Left ventricle myocardium inferior (tissue), 1 donor: ENCODE data around the gene CXCL16. TPM values are rescaled to one million over a fixed set of nuclear protein-coding genes. Genes with fewer than 3 reads are reported as not detected.
"Not testable (repeated sequence)": the region's sequence is repeated elsewhere in the genome, so short reads cannot be mapped to it uniquely, and the experiment has no call there.

ENCODE experiments used
- DNase-seq: peaks from one replicate; pipeline ENCODE4 v3.0.0-alpha.2; 2020
- H3K27ac ChIP-seq: fragments of 200-600 bp; replicated peaks from 2 replicates; pipeline ENCODE4 v1.8.0; 2021
- H3K27me3 ChIP-seq: fragments of 200-600 bp; 2 replicates; pipeline ENCODE4 v1.8.0; 2021; ENCODE audit warnings: low read depth
- H3K36me3 ChIP-seq: fragments of 200-600 bp; 2 replicates; pipeline ENCODE4 v1.8.0; 2021
- H3K4me1 ChIP-seq: fragments of 200-600 bp; 2 replicates; pipeline ENCODE4 v1.8.0; 2021
- H3K4me3 ChIP-seq: fragments of 200-600 bp; 2 replicates; pipeline ENCODE4 v1.8.0; 2021; ENCODE audit warnings: mild to moderate bottlenecking, moderate library complexity
- H3K9me3 ChIP-seq: fragments of 200-600 bp; replicated peaks from 2 replicates; pipeline ENCODE4 v1.8.0; 2021
- intact Hi-C: fragments of 100-400 bp; cut with micrococcal nuclease; formaldehyde crosslinking; loops from one replicate; pipeline ENCODE4 v1.11.0; 2022
- total RNA-seq: library from RNA; stranded (reverse); fragmentation: NEBNext Ultra II Directional; extraction: Animal tissue kit (Norgen Biotek cat#: 25700); gene quantifications from one replicate; pipeline ENCODE4 v1.2.1, GENCODE V29; 2021
- TF ChIP-seq, protein P1 (sequence below): fragments of 200-600 bp; IDR thresholded peaks from 2 replicates; pipeline ENCODE4 v1.8.0; 2021; ENCODE audit warnings: antibody characterized with exemption, mild to moderate bottlenecking, borderline replicate concordance
- donor health status: DM: no; HTN: yes; CAD: no; lungs with severe emphysema.

Gene CXCL16
- total RNA-seq, 1 donor from 2014 or later = 3.1 TPM

- Histone ChIP-seq H3K4me1 (peaks cover 27% of the 10 kb centered on the region), H3K36me3 (no peaks in the 10 kb centered on the region), H3K9me3 (no peaks in the 10 kb centered on the region), H3K27me3 (no peaks in the 10 kb centered on the region), H3K27ac (peak within 1 kb of the TSS; percentile 85), H3K4me3 (peak within 1 kb of the TSS; percentile 84)
- DNase-seq = peak; percentile 98
- TF ChIP-seq, protein P1, sequence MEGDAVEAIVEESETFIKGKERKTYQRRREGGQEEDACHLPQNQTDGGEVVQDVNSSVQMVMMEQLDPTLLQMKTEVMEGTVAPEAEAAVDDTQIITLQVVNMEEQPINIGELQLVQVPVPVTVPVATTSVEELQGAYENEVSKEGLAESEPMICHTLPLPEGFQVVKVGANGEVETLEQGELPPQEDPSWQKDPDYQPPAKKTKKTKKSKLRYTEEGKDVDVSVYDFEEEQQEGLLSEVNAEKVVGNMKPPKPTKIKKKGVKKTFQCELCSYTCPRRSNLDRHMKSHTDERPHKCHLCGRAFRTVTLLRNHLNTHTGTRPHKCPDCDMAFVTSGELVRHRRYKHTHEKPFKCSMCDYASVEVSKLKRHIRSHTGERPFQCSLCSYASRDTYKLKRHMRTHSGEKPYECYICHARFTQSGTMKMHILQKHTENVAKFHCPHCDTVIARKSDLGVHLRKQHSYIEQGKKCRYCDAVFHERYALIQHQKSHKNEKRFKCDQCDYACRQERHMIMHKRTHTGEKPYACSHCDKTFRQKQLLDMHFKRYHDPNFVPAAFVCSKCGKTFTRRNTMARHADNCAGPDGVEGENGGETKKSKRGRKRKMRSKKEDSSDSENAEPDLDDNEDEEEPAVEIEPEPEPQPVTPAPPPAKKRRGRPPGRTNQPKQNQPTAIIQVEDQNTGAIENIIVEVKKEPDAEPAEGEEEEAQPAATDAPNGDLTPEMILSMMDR = peak; percentile 78
- intact Hi-C loops = no loop called here
Observed at GRCh38 chr17:4709794-4710692, 29.7 kb downstream of the CXCL16 start, which contains the start of gene ARRB2. ARRB2 (plus strand) TSS chr17:4710632; CDS start chr17:4710722, 90 bp downstream.

GRCh38 chr17:4708436-4708835 lies 31.3 kb downstream of the CXCL16 start:
- Histone ChIP-seq H3K4me1 (peaks cover 39% of the 10 kb centered on the region), H3K36me3 (no peaks in the 10 kb centered on the region), H3K27me3 (no peaks in the 10 kb centered on the region), H3K9me3 (no peaks in the 10 kb centered on the region), H3K27ac (no peak overlapping the region), H3K4me3 (no peak overlapping the region)
- TF ChIP-seq, protein P1 = no peak
- intact Hi-C loops = no loop called here
- DNase-seq = no peak

DNA sequence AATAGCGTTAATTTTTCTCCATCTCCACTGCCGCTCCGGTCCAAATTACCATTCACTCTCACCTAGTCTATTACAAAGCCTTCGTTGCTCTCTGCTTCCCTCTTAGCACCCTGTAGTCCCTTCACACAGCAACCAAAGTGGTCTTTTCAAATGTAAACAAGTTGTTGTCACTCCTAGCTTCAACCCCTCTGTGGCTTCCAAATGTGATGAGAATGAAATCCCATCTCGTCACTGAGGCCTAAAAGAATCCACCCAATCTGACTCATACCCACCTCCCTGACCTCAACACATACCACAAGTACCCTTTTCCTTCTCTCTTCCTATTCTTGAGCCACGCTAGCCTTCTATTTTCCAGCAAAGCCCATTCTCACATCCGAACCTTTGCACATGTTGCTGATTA lies 33.6 kb downstream of the CXCL16 start:
- no peaks in the 10 kb centered on the region for H3K36me3 ChIP-seq
- no peak overlapping the region for H3K4me3 ChIP-seq
- H3K27ac ChIP-seq = no peak overlapping the region
- peaks cover 37% of the 10 kb centered on the region for H3K4me1 ChIP-seq
- no peaks in the 10 kb centered on the region for H3K27me3 ChIP-seq
- intact Hi-C loops = no loop called here
- H3K9me3 ChIP-seq = no peaks in the 10 kb centered on the region
- TF ChIP-seq, protein P1 = no peak
- no peak for DNase-seq

GRCh38 chr17:4704991-4705390 lies 34.7 kb downstream of the CXCL16 start:
- no peaks in the 10 kb centered on the region for H3K36me3 ChIP-seq
- TF ChIP-seq, protein P1 = no peak
- H3K27me3 ChIP-seq = no peaks in the 10 kb centered on the region
- no peak overlapping the region for H3K27ac ChIP-seq
- intact Hi-C loops = no loop called here
- H3K9me3 ChIP-seq = no peaks in the 10 kb centered on the region
- H3K4me1 ChIP-seq = peaks cover 30% of the 10 kb centered on the region
- peak overlapping the region; percentile 99 for H3K4me3 ChIP-seq
- no peak for DNase-seq

GRCh38 chr17:4704574-4704907 lies 35.2 kb downstream of the CXCL16 start:
- H3K9me3 ChIP-seq, intact Hi-C loops, DNase-seq, H3K27me3 ChIP-seq, H3K36me3 ChIP-seq: not testable (repeated sequence)
- Histone ChIP-seq H3K4me1 (peaks cover 26% of the 10 kb centered on the region), H3K27ac (peak overlapping the region; percentile 82), H3K4me3 (peak overlapping the region; percentile 99)

DNA sequence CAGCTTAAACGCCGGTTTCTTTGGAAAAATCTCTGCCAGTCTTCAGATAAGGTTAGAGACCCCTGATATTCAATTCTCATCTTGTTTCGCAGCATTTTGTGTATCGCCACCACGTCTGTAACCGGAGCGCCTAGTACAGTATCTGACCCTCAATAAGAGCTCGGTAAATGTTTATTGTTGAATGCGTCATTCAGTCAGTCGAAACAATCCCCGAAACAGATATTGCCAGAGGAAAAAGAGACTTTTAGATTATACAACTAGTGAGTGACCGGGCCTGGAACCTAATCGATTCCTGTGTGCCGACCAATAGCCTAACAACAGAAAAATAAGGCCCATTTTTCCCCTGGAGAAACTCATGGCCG lies 36.4 kb downstream of the CXCL16 start:
- H3K27ac ChIP-seq = peak overlapping the region; percentile 82
- H3K27me3 ChIP-seq = no peaks in the 10 kb centered on the region
- H3K4me3 ChIP-seq = peak overlapping the region; percentile 99
- intact Hi-C loops = no loop called here
- no peak for DNase-seq
- H3K36me3 ChIP-seq = no peaks in the 10 kb centered on the region
- H3K9me3 ChIP-seq = no peaks in the 10 kb centered on the region
- peaks cover 22% of the 10 kb centered on the region for H3K4me1 ChIP-seq
- TF ChIP-seq, protein P1 = no peak
